SH-SY5Y (cell line): ENCODE data around the gene UBR4.

ENCODE experiments used
- GATA2 ChIP-seq: IDR thresholded peaks from 2 replicates; pipeline ENCODE4 v1.6.1; 2011; ENCODE audit warnings: mild to moderate bottlenecking, low read depth, low read length
- GATA3 ChIP-seq: IDR thresholded peaks from 2 replicates; pipeline ENCODE4 v1.6.1; 2011; ENCODE audit warnings: low read depth, mild to moderate bottlenecking, low read length, moderate library complexity

GRCh38 chr1:19074902-19075721 lies 135.0 kb downstream of the UBR4 start:
- TF ChIP-seq GATA3: no peak
- no peak for TF ChIP-seq GATA2
